Hematopoietic multipotent progenitor cell treated with erythropoietin and hydrocortisone succinate and interleukin-3 and kit ligand, for 4 days (in vitro differentiated cells): ENCODE data around the gene OTUD1.

Experiments
- DNase-seq: peaks from one replicate; pipeline ENCODE4 v3.0.0-alpha.2; 2015

OTUD1 gene

DNA sequence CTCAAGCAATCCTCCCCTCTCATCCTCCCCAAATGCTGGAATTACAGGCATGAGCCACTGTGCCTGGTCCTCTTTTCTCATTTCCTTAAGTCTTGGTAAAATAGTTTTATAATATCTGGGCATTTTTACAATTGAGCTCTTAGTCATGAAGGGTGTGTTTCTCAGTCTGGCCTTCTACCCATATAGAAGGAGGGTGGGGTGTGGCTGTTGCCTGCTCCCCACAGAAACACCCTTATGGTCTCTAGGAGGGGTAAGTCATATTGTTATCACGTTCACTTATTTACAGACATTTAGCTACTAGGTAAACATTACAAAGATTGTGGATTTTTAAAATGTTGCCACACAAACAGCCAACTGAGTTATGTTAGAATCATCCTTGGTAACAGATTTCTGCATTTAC lies 6.7 kb upstream of the OTUD1 start:
- DNase-seq = peak; percentile 30

DNA sequence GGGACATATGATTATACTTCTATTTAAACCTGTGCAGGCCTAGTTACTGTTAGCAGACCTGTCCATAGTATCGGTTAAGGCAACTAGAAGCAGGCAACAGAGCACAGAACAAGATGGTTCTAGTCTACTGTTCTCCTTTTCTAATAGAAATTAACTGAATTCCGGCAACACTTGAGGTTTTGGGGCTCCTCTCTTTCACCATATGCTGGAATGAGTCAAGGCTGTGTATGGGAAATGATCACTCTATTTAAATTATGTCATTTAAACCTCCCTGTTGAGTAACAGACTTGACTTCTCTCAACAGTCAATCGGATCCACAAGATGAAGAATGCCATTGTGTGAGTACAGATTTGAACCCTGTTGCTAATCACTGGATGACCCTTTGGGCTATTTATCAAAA lies 6.2 kb upstream of the OTUD1 start:
- DNase-seq = no peak

DNA sequence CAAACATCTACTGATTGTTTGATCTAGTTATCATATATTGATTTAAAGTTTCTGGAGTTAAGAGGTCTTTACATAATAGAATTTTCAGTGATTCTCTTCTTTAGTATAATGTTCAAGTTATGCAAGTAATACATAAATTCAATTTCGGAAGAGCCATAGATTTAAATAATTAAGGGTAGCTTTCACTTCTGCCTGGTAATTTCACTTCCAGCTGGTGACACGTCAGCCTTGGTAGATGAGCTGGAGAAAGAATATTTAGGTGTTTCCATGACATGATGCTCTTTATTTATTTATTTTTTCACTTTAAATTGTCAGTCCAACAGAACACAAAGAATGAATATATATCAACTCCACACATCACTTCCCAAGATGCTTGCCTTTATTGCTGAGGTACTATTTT lies 5.2 kb upstream of the OTUD1 start:
- no peak for DNase-seq

DNA sequence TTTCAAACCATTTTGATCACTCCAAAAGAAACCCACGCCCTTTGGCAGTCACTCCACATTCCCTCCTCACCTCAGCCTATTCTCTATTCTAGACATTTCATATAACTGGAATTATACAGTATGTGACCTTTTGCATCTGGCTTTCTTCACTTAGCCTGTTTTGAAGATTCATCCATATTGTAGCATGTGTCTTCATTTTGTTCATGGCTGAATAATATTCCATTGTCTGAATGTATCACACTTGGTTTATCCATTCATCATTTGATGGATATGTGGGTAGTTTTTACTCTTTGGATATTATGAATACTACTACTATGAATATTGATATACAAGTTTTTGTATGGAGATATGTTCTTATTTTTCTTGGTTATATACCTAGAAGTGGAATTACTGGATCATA lies 3.5 kb upstream of the OTUD1 start:
- no peak for DNase-seq

DNA sequence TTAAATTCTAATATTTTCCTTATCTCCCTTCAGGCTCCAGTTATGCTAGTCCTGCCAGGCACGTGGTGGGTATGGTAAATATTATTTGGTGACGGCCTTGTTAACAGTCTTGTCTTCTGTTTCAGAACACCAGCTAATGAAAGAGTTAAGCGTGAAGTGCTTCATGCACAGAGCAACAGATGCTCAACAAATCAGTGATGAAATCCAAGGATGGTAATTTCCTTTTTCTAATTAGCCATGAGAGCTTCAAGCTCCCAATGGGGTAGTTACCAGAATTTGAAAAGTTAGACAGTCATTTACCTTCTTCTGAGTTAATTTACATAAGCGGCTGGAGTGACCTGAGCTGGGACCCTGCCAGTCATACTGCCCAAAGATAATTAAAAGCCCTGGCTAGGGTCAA lies 1.9 kb upstream of the OTUD1 start:
- DNase-seq = no peak

DNA sequence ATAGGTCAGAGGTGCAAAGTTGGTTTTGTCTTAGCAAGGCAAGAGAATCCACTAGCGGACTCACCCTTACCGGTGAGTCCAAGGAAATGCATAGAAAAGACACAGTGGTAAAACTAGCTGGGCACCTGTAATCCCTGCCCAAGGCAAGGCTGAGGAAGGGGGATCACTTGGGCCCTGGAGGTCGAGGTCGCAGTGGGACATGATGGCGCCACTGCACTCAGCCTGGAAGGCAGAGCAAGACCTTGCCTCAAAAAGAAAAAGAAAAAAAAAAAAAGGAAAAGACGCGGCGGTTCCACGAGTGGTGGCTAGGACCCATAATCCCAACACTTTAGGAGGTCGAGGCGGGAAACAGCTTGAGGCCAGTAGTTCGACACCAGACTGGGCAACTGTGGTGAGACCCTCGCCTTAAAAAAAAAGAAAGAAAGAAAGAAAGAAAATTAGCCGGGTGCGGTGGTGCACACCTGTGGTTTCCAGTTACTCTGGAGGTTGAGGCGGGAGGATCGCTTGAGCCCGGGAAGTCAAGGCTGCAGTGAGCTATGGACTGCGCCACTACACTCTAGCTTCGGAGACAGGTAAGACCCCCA lies 820 bp upstream of the OTUD1 start:
- no peak for DNase-seq

DNA sequence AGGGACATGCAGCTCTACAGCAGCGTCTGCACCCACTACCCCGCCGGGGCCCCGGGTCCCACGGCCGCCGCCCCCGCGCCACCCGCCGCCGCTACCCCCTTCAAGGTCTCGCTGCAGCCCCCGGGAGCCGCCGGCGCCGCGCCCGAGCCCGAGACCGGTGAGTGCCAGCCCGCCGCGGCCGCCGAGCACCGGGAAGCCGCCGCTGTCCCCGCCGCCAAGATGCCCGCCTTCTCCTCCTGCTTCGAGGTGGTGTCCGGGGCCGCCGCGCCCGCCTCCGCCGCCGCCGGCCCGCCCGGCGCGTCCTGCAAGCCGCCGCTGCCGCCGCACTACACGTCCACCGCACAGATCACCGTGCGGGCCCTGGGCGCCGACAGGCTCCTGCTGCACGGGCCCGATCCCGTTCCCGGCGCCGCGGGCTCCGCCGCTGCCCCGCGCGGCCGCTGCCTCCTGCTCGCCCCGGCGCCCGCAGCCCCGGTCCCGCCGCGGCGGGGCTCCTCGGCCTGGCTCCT lies 631 bp downstream of the OTUD1 start:
- peak; percentile 33 for DNase-seq

DNA sequence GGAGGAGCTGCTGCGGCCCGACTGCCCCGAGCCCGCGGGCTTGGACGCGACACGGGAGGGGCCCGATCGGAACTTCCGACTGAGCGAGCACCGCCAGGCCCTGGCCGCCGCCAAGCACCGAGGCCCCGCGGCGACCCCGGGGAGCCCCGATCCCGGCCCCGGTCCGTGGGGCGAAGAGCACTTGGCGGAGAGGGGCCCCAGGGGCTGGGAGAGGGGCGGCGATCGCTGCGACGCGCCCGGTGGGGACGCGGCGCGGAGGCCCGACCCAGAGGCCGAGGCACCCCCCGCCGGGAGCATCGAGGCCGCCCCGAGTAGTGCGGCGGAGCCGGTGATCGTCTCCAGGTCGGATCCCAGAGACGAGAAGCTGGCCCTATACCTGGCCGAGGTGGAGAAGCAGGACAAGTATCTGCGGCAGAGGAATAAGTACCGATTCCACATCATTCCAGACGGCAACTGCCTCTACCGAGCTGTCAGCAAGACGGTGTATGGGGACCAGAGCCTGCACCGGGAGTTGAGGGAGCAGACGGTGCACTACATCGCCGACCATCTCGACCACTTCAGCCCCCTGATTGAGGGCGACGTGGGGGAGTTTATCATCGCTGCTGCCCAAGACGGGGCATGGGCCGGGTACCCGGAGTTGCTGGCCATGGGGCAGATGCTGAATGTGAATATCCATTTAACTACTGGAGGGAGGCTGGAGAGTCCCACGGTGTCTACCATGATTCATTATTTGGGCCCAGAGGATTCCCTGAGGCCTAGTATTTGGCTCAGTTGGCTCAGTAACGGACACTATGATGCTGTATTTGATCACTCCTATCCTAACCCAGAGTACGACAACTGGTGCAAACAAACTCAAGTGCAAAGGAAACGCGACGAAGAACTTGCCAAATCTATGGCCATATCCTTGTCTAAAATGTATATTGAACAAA lies 1.4 kb downstream of the OTUD1 start:
- DNase-seq = peak; percentile 28

DNA sequence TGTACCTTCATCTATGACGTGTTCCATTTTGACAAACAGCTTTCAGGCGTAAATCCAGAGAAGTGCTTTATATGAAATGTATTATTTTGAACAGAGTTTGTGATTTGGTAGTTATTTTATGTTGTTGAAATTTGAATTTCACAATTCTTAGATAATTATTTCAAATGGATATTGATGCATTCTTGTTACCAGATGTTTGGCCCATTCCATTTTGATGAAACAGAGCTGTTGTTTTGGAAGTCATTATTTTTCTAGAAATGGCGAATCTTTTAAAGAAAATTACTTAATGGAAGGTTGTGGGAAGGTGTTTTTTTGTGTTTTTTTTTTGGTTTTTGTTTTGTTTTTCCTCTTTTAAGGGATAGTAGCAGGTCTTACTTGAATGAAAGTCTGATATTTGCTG lies 2.4 kb downstream of the OTUD1 start:
- DNase-seq = no peak

DNA sequence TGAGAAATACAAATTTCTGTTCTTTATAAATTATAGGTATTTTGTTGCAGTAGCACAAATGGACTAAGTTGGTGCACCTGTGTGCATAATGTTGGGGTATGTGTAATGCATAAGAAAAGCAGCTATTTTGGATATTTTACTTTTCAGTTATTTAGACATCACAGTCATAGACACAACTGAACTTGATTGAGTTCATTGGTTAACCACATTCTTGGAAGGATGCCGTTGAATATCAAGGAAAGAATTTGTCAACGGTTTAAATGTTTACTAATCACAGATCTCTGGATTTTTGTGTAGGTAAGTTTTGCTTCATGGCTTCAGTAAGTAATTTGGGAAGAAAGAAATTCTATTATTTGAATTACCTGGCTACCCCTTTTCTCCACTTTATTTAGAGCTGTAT lies 4.1 kb downstream of the OTUD1 start:
- peak; percentile 4 for DNase-seq

DNA sequence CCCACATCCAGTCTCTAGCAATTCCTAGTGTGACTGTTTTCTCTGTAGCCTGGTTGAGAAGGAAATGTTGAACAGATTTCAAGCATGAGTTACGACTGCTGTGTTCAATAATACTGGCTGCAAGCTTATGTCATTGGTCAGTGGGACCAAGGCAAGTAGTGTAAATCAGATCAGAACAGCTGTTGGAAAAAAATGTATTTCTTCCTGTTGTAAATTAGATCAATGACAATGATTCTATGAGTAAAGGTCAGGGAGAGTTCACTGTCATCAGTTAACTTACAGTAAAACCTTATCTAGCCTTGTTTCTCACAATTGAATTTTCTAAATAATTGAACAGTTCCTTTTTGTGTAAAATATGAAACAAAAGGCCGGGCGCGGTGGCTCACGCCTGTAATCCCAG lies 6.7 kb downstream of the OTUD1 start:
- DNase-seq = no peak

DNA sequence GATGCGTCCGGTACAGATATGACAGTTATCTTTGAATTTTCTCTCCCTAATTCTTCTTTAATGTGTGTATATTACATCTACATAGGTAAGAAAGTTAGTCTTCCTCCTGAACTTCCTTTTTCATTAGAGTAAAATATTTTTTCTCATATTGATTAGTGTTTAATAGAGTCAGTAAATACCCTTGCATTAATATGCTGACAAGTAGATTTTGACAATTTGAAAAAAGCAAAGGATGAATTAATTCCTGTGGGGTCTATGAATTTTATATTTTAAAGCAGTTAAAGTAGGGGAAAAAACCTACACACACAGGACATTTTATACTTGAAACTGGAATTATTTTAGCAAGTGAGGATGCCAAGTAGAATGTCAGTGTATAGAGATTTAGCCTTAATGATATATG lies 9.4 kb downstream of the OTUD1 start:
- DNase-seq = no peak

DNA sequence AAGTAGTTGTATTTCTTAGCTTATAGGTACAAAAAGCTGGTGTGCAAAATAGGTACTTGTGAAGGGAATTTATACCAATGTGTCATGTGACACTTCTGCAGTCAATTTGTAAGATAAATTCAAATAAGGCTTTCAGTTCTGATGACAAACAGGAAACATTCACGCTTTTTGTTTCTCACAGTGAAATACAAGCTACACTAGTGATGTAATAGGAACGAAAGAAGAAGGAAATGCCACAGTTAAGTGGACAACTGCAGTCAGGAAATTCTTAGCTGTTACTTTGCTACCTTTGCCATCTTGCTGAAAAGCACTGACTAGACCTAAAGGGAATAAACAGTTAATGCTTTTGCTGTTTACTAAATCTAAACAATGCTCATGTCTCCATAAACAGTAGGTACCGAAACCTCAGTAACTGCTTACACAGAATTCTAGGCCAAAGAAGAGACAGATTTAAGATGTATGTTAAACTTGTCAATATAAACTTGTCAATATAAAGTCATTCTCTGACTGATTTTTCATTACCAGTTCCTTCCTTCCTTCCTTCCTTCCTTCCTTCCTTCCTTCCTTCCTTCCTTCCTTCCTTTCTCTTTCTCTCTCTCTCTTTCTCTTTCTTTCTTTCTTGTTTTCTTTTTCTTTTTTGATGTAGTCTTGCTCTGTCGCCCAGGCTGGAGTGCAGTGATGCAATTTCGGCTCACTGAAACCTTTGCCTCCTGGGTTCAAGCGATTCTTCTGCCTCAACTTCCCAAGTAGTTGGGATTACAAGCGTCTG lies 10.1 kb downstream of the OTUD1 start:
- peak; percentile 14 for DNase-seq

DNA sequence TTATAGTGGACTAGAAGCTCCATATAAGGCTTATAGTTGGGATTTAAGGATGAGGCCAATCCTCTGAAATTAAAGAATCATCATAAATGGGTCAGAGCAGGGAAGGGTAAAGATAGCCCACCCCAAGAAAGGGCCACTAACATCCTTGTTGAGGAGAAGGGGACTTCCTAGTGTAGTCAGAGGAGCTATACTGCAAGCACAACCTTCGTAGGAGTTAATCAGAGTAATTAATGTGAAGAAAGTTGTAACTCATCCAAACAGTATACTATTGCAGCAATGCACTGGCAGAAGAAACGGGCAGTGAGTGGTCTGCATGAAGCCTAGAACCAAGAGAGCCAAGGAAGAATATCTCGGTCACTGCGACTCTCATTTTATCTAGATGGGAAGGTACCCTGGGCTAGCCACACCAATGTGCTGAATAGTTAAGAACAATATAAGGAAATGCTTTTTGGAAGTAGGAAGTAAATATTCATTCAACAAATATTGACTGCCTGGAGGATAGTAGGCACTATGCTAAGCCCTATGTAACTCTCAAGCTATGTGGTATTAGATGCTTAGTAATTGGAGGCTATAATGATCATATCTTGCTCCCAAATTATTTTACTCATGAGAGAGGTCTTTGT lies 13.3 kb downstream of the OTUD1 start:
- DNase-seq = no peak

DNA sequence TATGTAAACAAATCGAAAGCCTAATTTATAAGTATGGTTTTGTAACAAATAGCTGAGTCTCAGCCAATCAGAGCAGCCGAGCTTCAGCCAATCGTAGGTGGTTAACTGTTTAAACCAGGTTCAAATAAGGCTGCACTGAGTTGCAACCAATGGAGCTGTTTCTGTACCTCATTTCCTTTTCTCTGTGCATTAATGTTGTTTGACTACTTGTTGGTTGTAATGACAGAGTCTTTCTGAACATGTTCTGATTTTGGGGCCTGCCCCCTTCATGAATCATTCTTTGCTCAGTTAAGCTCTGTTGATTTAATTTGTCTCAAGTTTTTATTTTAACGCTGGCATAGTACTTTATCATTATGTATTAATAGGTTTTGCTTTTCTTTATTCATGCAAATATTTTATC lies 14.6 kb downstream of the OTUD1 start:
- no peak for DNase-seq

DNA sequence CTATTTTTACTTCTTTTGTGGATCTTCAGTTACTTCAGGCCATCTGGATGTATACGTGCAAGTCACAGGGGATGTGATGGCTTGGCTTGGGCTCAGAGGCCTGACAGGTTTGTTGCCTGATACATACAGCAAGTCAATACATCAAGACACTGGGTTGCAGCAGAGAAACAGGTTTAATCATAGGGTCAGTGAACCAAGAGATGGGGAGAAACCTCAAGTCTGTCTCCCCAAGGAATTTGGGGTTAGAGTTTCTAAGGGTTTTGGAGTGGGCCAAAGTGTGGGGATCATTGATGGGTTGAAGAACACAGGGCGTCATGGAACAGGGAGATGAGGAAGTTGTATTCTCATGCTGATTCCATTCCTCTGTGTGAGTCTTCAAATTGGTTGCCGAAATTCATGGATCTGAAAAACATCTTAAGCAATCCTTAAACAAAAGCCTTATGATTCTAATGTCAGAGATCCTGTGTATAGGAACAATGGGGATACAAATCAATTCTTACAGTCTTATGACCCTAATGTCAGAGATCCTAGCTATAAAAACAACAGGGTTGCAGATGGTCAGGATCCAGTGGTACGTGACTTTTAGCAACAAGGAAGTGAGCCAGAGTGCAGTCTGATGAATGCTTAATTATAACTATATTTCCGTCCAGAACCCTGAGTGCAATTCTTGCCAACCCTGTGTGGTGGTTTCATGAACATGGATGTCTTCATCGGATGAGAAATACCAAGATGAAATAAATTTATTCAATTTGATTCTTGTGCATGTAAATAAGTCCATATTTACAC lies 18.9 kb downstream of the OTUD1 start:
- DNase-seq = no peak

DNA sequence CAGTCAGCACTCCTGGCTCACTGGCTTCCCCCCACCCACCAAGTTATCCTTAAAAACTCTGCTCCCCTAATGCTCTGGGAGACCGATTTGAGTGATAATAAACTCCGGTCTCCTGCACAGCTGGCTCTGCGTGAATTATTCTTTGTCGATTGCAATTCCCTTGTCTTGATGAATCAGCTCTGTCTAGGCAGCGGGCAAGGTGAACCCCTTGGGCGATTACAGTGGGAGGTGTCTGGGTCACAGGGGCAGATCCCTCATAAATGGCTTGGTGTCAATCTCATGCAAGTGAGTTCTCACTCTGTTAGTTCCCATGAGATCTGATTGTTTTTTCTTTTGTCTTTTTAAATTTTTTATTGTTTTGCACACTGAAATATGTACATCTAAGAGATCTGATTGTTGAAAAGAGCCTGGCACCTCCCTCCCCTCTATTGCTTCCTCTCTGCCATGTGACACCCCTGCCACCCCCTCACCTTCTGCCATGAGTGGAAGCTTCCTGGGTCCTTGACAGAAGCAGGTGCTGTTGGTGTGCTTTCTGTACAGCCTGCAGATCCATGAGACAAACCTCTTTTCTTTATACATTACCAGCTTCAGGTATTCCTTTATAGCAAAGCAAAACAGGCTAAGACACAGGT lies 20.5 kb downstream of the OTUD1 start:
- no peak for DNase-seq

DNA sequence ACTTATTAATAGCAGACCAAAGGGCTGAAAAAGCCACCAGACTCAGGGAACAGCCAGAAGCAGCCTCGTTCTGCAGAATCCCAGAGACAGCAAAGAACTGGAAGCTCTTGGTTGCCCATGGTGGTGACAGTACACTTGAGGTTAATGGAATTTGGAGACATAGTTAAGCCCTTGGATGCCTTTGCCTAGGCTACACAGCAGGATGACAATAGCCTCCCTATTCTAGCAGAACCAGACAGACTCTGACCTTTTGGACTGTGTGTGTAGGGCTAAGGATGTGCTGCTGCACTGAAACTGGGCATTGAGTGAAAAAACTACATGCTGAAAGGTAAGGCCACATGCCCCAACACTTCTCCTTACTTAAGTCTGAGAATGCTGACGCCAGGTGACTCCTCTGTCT lies 22.7 kb downstream of the OTUD1 start:
- no peak for DNase-seq

DNA sequence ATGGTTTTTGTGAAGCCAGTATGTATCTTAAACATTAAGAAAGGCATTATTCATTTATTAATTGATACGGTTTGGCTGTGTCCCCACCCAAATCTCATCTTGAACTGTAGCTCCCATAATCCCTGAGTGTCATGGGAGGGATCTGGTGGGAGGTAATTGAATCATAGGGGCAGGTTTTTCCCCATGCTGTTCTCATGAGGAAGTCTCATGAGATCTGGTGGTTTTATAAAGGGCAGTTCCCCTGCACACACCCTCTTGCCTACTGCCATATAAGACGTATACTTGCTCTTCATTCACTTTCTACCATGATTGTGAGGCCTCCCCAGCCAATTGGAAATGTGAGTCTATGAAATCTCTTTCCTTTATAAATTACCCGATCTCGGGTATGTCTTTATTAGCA lies 28.1 kb downstream of the OTUD1 start:
- DNase-seq = no peak

DNA sequence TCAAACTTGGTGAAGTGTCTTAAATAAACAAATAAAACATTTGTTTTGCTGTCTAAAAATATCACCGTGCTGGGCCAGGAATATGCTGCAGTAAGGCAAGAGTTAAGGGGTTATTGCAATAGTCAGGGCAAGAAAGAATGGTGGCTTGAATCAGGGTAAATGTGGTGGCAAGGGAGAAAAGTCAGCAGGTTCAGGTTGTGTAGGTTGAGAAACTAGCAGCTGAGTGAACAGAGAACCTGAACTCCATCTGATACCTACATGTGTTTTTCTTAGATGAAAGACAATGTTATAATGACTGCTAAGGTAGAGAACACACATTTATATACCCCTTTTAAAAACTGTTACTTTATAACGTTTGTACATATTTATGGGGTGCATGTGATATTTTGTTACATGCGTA lies 28.7 kb downstream of the OTUD1 start:
- DNase-seq = no peak

DNA sequence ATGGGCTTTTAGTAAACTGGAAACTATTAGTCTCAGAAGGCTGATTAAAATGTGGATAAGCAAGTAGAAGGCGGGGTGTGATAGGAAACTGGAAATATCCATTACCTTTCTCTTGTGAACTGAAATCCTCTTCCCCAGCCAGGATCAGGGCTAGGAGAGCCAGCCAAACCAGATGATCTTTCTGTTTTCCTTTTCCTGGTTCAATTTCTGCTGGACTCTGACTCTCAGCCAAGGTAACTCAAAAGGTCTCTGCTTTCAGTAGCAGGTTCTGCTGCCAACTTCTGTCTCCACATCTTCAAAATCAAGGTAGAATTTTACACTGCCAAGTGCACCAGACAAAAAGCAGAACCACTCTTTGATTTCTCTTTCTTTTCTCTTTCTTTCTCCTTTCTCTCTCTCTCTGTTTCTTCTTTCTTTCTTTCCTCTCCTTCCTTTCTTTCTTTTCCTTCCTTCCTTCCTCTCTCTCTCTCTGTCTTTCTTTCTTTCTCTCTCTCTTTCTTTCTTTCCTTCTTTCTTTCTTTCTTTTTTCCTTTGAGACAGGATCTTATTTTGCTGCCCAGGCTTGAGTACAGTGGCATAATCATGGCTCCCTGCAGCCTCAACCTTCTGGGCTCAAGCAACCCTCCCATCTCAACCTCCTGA lies 30.8 kb downstream of the OTUD1 start:
- DNase-seq = no peak
